Measurements from ENCODE around the gene SRSF10. TPM values are rescaled to one million over a fixed set of nuclear protein-coding genes. Genes with fewer than 3 reads are reported as not detected.

SRSF10 gene
- total RNA-seq, 1 experiment from 2014 or later, result 142 TPM

DNA sequence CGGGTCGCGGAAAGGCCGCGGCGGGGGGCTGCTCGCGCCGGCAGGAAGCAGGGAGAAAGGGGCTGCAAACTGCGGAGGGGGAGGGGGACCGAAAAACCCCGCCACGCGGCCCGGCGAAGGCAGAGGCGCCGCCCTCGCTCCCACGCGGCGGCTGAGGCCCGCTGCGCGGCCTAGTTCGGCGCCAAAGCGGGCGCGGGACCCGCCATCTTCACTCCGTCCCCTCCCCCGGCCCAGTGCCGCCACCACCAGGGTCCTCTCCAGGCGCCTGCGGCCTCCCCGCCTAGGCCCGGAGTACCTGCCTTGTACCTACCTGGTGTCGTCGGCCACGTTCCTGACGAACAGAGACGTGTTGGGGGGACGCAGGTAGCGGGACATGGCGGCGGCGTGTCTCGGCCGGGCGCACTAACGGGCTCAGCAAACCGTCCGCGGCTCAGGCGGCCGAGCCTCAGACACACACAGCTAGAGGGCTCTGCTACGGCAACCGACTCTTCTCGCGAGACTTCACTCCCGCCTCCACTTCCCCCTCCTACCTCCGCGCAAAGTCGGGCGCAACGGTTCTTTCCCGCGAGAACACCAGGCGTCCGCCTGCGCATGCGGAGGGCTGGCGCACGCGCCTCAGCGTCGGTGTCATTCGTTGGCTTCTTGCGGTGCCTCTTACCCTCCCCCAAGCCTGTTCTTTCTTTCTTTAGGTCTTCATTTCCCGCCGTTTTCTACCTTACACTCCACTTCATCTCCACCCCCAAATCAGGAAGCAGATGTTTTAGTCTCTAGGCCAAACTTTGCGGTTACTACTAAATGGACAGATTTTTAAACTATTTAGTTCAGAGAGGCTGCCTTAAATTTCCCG is at the start of gene SRSF10 (continued):
- TF ChIP-seq, protein P1, sequence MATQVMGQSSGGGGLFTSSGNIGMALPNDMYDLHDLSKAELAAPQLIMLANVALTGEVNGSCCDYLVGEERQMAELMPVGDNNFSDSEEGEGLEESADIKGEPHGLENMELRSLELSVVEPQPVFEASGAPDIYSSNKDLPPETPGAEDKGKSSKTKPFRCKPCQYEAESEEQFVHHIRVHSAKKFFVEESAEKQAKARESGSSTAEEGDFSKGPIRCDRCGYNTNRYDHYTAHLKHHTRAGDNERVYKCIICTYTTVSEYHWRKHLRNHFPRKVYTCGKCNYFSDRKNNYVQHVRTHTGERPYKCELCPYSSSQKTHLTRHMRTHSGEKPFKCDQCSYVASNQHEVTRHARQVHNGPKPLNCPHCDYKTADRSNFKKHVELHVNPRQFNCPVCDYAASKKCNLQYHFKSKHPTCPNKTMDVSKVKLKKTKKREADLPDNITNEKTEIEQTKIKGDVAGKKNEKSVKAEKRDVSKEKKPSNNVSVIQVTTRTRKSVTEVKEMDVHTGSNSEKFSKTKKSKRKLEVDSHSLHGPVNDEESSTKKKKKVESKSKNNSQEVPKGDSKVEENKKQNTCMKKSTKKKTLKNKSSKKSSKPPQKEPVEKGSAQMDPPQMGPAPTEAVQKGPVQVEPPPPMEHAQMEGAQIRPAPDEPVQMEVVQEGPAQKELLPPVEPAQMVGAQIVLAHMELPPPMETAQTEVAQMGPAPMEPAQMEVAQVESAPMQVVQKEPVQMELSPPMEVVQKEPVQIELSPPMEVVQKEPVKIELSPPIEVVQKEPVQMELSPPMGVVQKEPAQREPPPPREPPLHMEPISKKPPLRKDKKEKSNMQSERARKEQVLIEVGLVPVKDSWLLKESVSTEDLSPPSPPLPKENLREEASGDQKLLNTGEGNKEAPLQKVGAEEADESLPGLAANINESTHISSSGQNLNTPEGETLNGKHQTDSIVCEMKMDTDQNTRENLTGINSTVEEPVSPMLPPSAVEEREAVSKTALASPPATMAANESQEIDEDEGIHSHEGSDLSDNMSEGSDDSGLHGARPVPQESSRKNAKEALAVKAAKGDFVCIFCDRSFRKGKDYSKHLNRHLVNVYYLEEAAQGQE (IDR thresholded peaks at IDR 0.05; ENCODE audit: low read depth), result no peak
- peak; percentile 88 for TF ChIP-seq SIN3A (IDR thresholded peaks at IDR 0.05; ENCODE audit: low read depth)
- TF ChIP-seq, protein P2, sequence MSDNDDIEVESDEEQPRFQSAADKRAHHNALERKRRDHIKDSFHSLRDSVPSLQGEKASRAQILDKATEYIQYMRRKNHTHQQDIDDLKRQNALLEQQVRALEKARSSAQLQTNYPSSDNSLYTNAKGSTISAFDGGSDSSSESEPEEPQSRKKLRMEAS (IDR thresholded peaks at IDR 0.05), result peak; percentile 86
- peak; percentile 87 for TF ChIP-seq POLR2A (IDR thresholded peaks at IDR 0.05; ENCODE audit: borderline replicate concordance, extremely low read depth, insufficient read depth, insufficient read length)

DNA sequence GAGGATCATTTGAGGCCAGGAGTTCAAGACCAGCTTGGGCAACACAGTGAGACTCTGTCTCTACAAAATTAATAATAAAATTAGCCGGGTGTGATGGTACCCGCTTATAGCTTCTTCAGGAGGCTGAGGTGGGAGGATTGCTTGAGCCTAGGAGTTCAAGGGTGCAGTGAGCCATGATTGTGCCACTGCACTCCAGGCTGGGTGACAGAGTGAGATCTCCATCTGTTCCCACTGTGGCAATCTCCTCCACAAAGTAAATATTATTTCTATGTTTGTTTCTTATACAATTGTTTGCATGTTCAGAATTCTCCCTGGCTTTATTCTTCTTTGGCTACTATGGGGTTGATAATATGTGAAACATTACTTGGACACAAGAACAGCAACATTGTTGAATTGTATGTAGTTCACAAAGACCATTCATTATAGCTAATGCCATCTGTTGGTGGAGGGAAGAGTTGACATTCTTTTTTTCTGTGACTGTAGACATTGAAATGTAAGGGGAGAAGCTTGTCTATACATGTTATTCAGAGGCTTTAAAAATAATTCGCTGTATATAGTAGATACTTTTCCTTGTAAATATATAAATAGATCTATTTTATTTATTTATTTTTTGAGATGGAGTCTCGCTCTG is 47.8 kb upstream of the SRSF10 start:
- no peak overlapping the region for H3K27ac ChIP-seq (ENCODE audit: low read depth, low read length)
- H3K4me3 ChIP-seq (replicated peaks in 1 of 2; ENCODE audit: low read depth in 1 of 2, low read length in 2 of 2), result no peak overlapping the region

More for the DNA sequence above, 47.8 kb upstream of the SRSF10 start:
- H3K27me3 ChIP-seq (ENCODE audit: insufficient read depth, low read length), result no peaks in the 10 kb centered on the region
- intact Hi-C loops (cut with micrococcal nuclease), result no loop called here
- H3K9ac ChIP-seq (ENCODE audit: low read length), result no peak overlapping the region
- peak overlapping the region; percentile 90 for H2AFZ ChIP-seq (ENCODE audit: low read depth, low read length, poor library complexity, severe bottlenecking)
- CTCF ChIA-PET, result interaction anchor here (0.8 to 1.2 kb wide), 5 partner anchors 9 to 238 kb away, joined by 3 to 5 read pairs (median 5); no protein-coding TSS in a partner anchor
- no peaks in the 10 kb centered on the region for H3K79me2 ChIP-seq (ENCODE audit: insufficient read depth, low read length)
- RAD21 ChIA-PET (ENCODE audit: low non-redundant PET in 1 of 2, low total read pairs in 2 of 2, uncharacterized antibody in 2 of 2, unreplicated experiment in 2 of 2), result interaction anchor here (0.6 to 1.2 kb wide), 3 partner anchors 37 to 111 kb away, joined by 3 read pairs; no protein-coding TSS in a partner anchor
- no peak overlapping the region for H3K4me2 ChIP-seq (ENCODE audit: low read length)
- H3K4me1 ChIP-seq (ENCODE audit: control insufficient read depth in 1 of 2, insufficient read depth in 2 of 2, low read length in 2 of 2), result peaks cover 2 to 5% of the 10 kb centered on the region in 2 experiments
- TF ChIP-seq CEBPB (IDR thresholded peaks at IDR 0.05; ENCODE audit: low read depth) (no peak), RAD21 (IDR thresholded peaks at IDR 0.05; ENCODE audit: low read depth) (peak; percentile 73)
- TF ChIP-seq, protein P3, sequence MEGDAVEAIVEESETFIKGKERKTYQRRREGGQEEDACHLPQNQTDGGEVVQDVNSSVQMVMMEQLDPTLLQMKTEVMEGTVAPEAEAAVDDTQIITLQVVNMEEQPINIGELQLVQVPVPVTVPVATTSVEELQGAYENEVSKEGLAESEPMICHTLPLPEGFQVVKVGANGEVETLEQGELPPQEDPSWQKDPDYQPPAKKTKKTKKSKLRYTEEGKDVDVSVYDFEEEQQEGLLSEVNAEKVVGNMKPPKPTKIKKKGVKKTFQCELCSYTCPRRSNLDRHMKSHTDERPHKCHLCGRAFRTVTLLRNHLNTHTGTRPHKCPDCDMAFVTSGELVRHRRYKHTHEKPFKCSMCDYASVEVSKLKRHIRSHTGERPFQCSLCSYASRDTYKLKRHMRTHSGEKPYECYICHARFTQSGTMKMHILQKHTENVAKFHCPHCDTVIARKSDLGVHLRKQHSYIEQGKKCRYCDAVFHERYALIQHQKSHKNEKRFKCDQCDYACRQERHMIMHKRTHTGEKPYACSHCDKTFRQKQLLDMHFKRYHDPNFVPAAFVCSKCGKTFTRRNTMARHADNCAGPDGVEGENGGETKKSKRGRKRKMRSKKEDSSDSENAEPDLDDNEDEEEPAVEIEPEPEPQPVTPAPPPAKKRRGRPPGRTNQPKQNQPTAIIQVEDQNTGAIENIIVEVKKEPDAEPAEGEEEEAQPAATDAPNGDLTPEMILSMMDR (IDR thresholded peaks at IDR 0.05 in 2 of 3, conservative IDR thresholded peaks at IDR 0.05 in 1 of 3; ENCODE audit: borderline replicate concordance in 1 of 3, insufficient read depth in 1 of 3, low read depth in 2 of 3, low read length in 2 of 3), result peak; percentile 47 to 58 (median 51); a peak in 4 of 6 replicates
- H3K36me3 ChIP-seq (ENCODE audit: control insufficient read depth in 1 of 2, insufficient read depth in 2 of 2, low read length in 2 of 2), result no peaks in the 10 kb centered on the region
- no peaks in the 10 kb centered on the region for H4K20me1 ChIP-seq (ENCODE audit: insufficient read depth)
- ATAC-seq (peak; percentile 89), DNase-seq (ENCODE audit: low read depth, low spot score) (no peak)
- H3K9me3 ChIP-seq (ENCODE audit: control insufficient read depth in 1 of 2, insufficient read depth in 1 of 2, low read depth in 1 of 2, low read length in 2 of 2), result no peaks in the 10 kb centered on the region
- POLR2A ChIA-PET, result interaction anchor here (0.6 to 1.0 kb wide), 2 partner anchors 39 to 48 kb away, joined by 4 to 6 read pairs; partner anchors contain the start of gene SRSF10
- no peaks in the 10 kb centered on the region for H3K9me2 ChIP-seq (ENCODE audit: insufficient read depth)
- no TSS peak for BruUV-seq (replicated peaks)
